AG09319 (cell line): ENCODE measurements around the gene ZNF385A.
"Not testable (repeated sequence)": the region's sequence is repeated elsewhere in the genome, so short reads cannot be mapped to it uniquely, and the experiment has no call there.

Source experiments
- DNase-seq: peaks from one replicate; pipeline ENCODE4 v3.0.0-alpha.2; 2010; ENCODE audit warnings: low read depth; ENCODE audit errors: extremely low read depth
- CTCF ChIP-seq: IDR thresholded peaks from 2 replicates; pipeline ENCODE4 v1.5.1; 2011; ENCODE audit warnings: low read depth, mild to moderate bottlenecking, inconsistent platforms, low read length, moderate library complexity

ZNF385A gene

GRCh38 chr12:54337280-54337842 lies 47.2 kb downstream of the ZNF385A start:
- no peak for DNase-seq
- TF ChIP-seq CTCF, result peak; percentile 26

GRCh38 chr12:54333420-54334034 lies 51.0 kb downstream of the ZNF385A start:
- no peak for TF ChIP-seq CTCF
- no peak for DNase-seq

- no peak for TF ChIP-seq CTCF
- no peak for DNase-seq
These were observed 53.1 kb downstream of the ZNF385A start for GRCh38 chr12:54331461-54331860.

- DNase-seq, result no peak
- TF ChIP-seq CTCF, result no peak
These were observed 54.1 kb downstream of the ZNF385A start for GRCh38 chr12:54330442-54330841.

- DNase-seq, result no peak
- TF ChIP-seq CTCF, result no peak
These were observed 54.8 kb downstream of the ZNF385A start for GRCh38 chr12:54329759-54330158.

GRCh38 chr12:54328595-54329337 lies 55.8 kb downstream of the ZNF385A start:
- TF ChIP-seq CTCF, result no peak
- no peak for DNase-seq

- DNase-seq, result not testable (repeated sequence)
These were observed 59.0 kb downstream of the ZNF385A start for GRCh38 chr12:54325442-54326109.
